BE2C (cell line): ENCODE measurements around the gene FBLN2.

ENCODE experiments used
- DNase-seq: peaks from one replicate; pipeline ENCODE4 v3.0.0-alpha.2; 2020
- H3K27me3 ChIP-seq: fragments of 250-450 bp; sonication (Bioruptor Pico); 2 replicates; pipeline ENCODE4 v1.5.1; 2020; ENCODE audit warnings: mild to moderate bottlenecking
- H3K36me3 ChIP-seq: fragments of 250-450 bp; sonication (Bioruptor Pico); 2 replicates; pipeline ENCODE4 v1.5.1; 2020; ENCODE audit warnings: mild to moderate bottlenecking
- H3K4me1 ChIP-seq: fragments of 250-450 bp; sonication (Bioruptor Pico); 2 replicates; pipeline ENCODE4 v1.5.1; 2020
- H3K4me3 ChIP-seq: 2 replicates; pipeline ENCODE4 v1.5.1; 2011; ENCODE audit warnings: low read depth, low read length
- H3K9me3 ChIP-seq: fragments of 250-450 bp; sonication (Bioruptor Pico); 2 replicates; pipeline ENCODE4 v1.5.1; 2020
- CTCF ChIP-seq: IDR thresholded peaks from 2 replicates; pipeline ENCODE4 v1.5.1; 2012; ENCODE audit warnings: mild to moderate bottlenecking, low read depth, low read length

Gene FBLN2

GRCh38 chr3:13529196-13530112, 19.5 kb upstream of the FBLN2 start:
- Histone ChIP-seq H3K4me3 (no peak overlapping the region), H3K9me3 (no peaks in the 10 kb centered on the region), H3K27me3 (no peaks in the 10 kb centered on the region), H3K4me1 (no peaks in the 10 kb centered on the region), H3K36me3 (no peaks in the 10 kb centered on the region)
- no peak for TF ChIP-seq CTCF
- no peak for DNase-seq

- Histone ChIP-seq H3K9me3 (no peaks in the 10 kb centered on the region), H3K27me3 (no peaks in the 10 kb centered on the region), H3K4me1 (no peaks in the 10 kb centered on the region), H3K36me3 (no peaks in the 10 kb centered on the region), H3K4me3 (no peak overlapping the region)
- no peak for DNase-seq
- TF ChIP-seq CTCF, result no peak
Measured at GRCh38 chr3:13530241-13531009, 18.5 kb upstream of the FBLN2 start.

DNA sequence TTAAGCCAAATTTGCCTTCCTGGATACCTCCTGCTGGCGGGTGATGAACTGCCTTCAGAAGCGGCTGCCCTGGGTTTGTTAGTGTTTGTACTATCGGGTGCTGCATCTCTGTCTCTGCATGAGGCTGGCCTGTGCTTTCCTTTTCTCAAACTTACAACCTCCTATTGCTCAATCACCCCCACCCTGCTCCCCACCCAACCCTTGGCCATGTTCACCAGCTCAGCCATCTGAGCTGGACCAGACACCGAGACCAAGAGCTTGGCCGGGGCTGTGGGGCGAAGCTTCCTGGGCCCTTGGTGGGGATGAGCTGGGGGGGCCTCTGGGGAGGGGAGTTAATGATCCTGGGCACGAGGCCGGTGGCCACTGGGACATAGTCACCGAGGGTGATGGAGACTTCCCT, 16.8 kb upstream of the FBLN2 start:
- H3K27me3 ChIP-seq, result no peaks in the 10 kb centered on the region
- no peaks in the 10 kb centered on the region for H3K4me1 ChIP-seq

GRCh38 chr3:13532631-13533030, 16.3 kb upstream of the FBLN2 start:
- no peaks in the 10 kb centered on the region for H3K36me3 ChIP-seq
- H3K27me3 ChIP-seq, result no peaks in the 10 kb centered on the region
- no peak for TF ChIP-seq CTCF
- H3K9me3 ChIP-seq, result no peaks in the 10 kb centered on the region
- DNase-seq, result no peak
- H3K4me1 ChIP-seq, result no peaks in the 10 kb centered on the region
- no peak overlapping the region for H3K4me3 ChIP-seq

More for the DNA sequence above, 16.8 kb upstream of the FBLN2 start:
- no peak for DNase-seq
- H3K4me3 ChIP-seq, result no peak overlapping the region
- H3K9me3 ChIP-seq, result no peaks in the 10 kb centered on the region
- no peak for TF ChIP-seq CTCF
- no peaks in the 10 kb centered on the region for H3K36me3 ChIP-seq

- DNase-seq, result no peak
- TF ChIP-seq CTCF, result no peak
- Histone ChIP-seq H3K9me3 (no peaks in the 10 kb centered on the region), H3K4me3 (no peak overlapping the region), H3K4me1 (no peaks in the 10 kb centered on the region), H3K36me3 (no peaks in the 10 kb centered on the region), H3K27me3 (no peaks in the 10 kb centered on the region)
Measured at GRCh38 chr3:13533885-13534301, 15.0 kb upstream of the FBLN2 start.

DNA sequence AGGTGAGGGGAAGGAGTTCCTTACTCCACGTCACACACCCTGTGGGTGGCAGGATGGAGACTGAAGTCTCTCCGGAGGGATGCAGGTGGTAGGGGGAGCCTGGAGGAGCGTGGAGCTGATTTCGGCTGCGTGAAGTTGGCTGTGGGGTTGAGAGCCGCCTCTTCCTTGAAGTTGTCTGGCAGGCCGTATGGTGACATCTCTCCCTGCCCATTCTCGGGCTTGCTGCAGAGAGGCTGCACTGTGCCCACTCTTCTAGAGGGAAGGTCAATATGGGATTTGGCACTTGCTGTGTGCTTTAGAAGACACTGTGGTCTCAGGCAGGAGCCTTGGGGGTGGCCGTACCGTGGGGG, 13.4 kb upstream of the FBLN2 start:
- no peak for DNase-seq
- Histone ChIP-seq H3K36me3 (no peaks in the 10 kb centered on the region), H3K27me3 (no peaks in the 10 kb centered on the region), H3K9me3 (no peaks in the 10 kb centered on the region), H3K4me3 (no peak overlapping the region), H3K4me1 (no peaks in the 10 kb centered on the region)
- TF ChIP-seq CTCF, result no peak
